ENCODE measurements around the gene UBE3A.

The UBE3A gene

DNA sequence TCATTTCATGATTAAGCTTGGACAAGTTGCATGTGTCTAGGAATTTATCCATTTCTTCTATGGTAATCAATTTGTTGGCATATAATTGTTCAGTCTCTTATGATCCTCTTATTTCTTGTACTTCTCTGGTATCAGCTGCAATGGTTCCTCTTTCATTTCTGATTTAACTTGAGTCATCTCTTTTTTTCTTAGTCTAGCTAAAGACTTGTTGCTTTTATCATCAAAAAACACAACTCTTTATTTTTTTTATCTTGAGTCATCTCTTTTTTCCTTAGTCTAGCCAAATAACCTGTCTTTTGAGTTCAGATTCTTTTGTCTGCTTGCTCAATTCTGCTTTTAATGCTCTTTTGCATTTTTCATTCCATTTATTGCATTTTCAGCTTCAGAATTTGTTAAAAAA lies 37.3 kb downstream of the UBE3A start:
- H3K4me2 ChIP-seq (ENCODE audit: low read depth, low read length, poor library complexity, severe bottlenecking): no peak overlapping the region
- H3K36me3 ChIP-seq (ENCODE audit: low read length): peaks cover 34% of the 10 kb centered on the region
- H3K9me2 ChIP-seq (replicated peaks; ENCODE audit: insufficient read depth, low read length): no peaks in the 10 kb centered on the region
- no peaks in the 10 kb centered on the region for H3F3A ChIP-seq (ENCODE audit: insufficient read depth)
- H3K9ac ChIP-seq (ENCODE audit: low read length): no peak overlapping the region
- H3K27me3 ChIP-seq (ENCODE audit: low read length): no peaks in the 10 kb centered on the region
- no peak overlapping the region for H3K27ac ChIP-seq (ENCODE audit: low read depth, low read length)
- peaks cover 65% of the 10 kb centered on the region for H3K79me2 ChIP-seq (ENCODE audit: insufficient read depth, low read length)
- TF ChIP-seq, protein P1, sequence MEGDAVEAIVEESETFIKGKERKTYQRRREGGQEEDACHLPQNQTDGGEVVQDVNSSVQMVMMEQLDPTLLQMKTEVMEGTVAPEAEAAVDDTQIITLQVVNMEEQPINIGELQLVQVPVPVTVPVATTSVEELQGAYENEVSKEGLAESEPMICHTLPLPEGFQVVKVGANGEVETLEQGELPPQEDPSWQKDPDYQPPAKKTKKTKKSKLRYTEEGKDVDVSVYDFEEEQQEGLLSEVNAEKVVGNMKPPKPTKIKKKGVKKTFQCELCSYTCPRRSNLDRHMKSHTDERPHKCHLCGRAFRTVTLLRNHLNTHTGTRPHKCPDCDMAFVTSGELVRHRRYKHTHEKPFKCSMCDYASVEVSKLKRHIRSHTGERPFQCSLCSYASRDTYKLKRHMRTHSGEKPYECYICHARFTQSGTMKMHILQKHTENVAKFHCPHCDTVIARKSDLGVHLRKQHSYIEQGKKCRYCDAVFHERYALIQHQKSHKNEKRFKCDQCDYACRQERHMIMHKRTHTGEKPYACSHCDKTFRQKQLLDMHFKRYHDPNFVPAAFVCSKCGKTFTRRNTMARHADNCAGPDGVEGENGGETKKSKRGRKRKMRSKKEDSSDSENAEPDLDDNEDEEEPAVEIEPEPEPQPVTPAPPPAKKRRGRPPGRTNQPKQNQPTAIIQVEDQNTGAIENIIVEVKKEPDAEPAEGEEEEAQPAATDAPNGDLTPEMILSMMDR (IDR thresholded peaks at IDR 0.05; ENCODE audit: insufficient read depth, low read length, poor library complexity, severe bottlenecking): no peak
- no peak for TF ChIP-seq EZH2phosphoT487 (conservative IDR thresholded peaks at IDR 0.05; ENCODE audit: low read length)
- no peak overlapping the region for H3K4me3 ChIP-seq (ENCODE audit: insufficient read depth, low read length, poor library complexity, severe bottlenecking)
- 0 out of 2 replicates have a peak, but pooled peaks cover 5% of the 10 kb centered on the region for H4K20me1 ChIP-seq (ENCODE audit: low read depth, low read length)
- H2AFZ ChIP-seq (ENCODE audit: low read depth, low read length, severe bottlenecking): no peak overlapping the region
- no peaks in the 10 kb centered on the region for H3K9me3 ChIP-seq (ENCODE audit: insufficient read depth, low read length)

DNA sequence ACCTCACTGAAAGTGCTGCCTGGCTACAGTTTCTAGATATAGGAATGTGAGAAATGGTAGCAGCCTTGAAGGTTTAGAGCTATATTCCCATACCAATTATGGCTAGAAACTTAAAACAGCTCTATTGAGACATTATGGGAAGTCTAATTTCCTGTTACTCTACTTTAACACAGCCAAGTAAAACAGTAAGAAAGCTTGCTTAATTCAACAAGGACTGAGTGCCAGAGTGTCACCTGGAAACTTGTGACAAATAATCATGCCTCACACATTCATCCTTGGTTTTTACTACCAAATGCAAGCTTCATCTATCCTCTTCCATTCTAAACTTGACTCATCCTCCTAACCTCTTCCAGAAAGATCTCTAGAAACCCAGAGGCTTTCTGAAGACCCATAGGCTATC lies 41.7 kb downstream of the UBE3A start:
- Histone ChIP-seq H3F3A (ENCODE audit: insufficient read depth) (no peaks in the 10 kb centered on the region), H3K79me2 (ENCODE audit: insufficient read depth, low read length) (peaks cover 53% of the 10 kb centered on the region), H4K20me1 (ENCODE audit: low read depth, low read length) (no peaks in the 10 kb centered on the region), H3K4me3 (ENCODE audit: insufficient read depth, low read length, poor library complexity, severe bottlenecking) (no peak overlapping the region), H3K9me3 (ENCODE audit: insufficient read depth, low read length) (no peaks in the 10 kb centered on the region), H3K9me2 (replicated peaks; ENCODE audit: insufficient read depth, low read length) (no peaks in the 10 kb centered on the region), H3K27me3 (ENCODE audit: low read length) (no peaks in the 10 kb centered on the region), H3K4me2 (ENCODE audit: low read depth, low read length, poor library complexity, severe bottlenecking) (no peak overlapping the region), H2AFZ (ENCODE audit: low read depth, low read length, severe bottlenecking) (no peak overlapping the region), H3K27ac (ENCODE audit: low read depth, low read length) (no peak overlapping the region), H3K9ac (ENCODE audit: low read length) (no peak overlapping the region), H3K36me3 (ENCODE audit: low read length) (peaks cover 9% of the 10 kb centered on the region; the same call in 1 of the 2 replicates)
- TF ChIP-seq, protein P1 (IDR thresholded peaks at IDR 0.05; ENCODE audit: insufficient read depth, low read length, poor library complexity, severe bottlenecking): no peak
- TF ChIP-seq EZH2phosphoT487 (conservative IDR thresholded peaks at IDR 0.05; ENCODE audit: low read length): no peak

- TF ChIP-seq, protein P1 (IDR thresholded peaks at IDR 0.05; ENCODE audit: insufficient read depth, low read length, poor library complexity, severe bottlenecking): no peak
- no peak for TF ChIP-seq EZH2phosphoT487 (conservative IDR thresholded peaks at IDR 0.05; ENCODE audit: low read length)
- Histone ChIP-seq H4K20me1 (ENCODE audit: low read depth, low read length) (no peaks in the 10 kb centered on the region; the same call in 1 of the 2 replicates), H3K79me2 (ENCODE audit: insufficient read depth, low read length) (peaks cover 68% of the 10 kb centered on the region), H3K9me2 (replicated peaks; ENCODE audit: insufficient read depth, low read length) (no peaks in the 10 kb centered on the region), H3K9ac (ENCODE audit: low read length) (no peak overlapping the region), H3K27me3 (ENCODE audit: low read length) (no peaks in the 10 kb centered on the region), H3K36me3 (ENCODE audit: low read length) (peaks cover 9% of the 10 kb centered on the region; the same call in 1 of the 2 replicates), H3K4me3 (ENCODE audit: insufficient read depth, low read length, poor library complexity, severe bottlenecking) (no peak overlapping the region), H2AFZ (ENCODE audit: low read depth, low read length, severe bottlenecking) (no peak overlapping the region), H3K27ac (ENCODE audit: low read depth, low read length) (no peak overlapping the region), H3K9me3 (ENCODE audit: insufficient read depth, low read length) (no peaks in the 10 kb centered on the region), H3F3A (ENCODE audit: insufficient read depth) (no peaks in the 10 kb centered on the region), H3K4me2 (ENCODE audit: low read depth, low read length, poor library complexity, severe bottlenecking) (no peak overlapping the region)
Measured at GRCh38 chr15:25394898-25395297, 43.9 kb downstream of the UBE3A start.
